SKM-1 (cell line): ENCODE results near the gene TMEM129.

Experiments used
- DNase-seq: peaks from one replicate; lab custom pipeline; 2025; ENCODE audit not compliant: unreplicated experiment; lab: John Stamatoyannopoulos, UW

The TMEM129 gene

DNA sequence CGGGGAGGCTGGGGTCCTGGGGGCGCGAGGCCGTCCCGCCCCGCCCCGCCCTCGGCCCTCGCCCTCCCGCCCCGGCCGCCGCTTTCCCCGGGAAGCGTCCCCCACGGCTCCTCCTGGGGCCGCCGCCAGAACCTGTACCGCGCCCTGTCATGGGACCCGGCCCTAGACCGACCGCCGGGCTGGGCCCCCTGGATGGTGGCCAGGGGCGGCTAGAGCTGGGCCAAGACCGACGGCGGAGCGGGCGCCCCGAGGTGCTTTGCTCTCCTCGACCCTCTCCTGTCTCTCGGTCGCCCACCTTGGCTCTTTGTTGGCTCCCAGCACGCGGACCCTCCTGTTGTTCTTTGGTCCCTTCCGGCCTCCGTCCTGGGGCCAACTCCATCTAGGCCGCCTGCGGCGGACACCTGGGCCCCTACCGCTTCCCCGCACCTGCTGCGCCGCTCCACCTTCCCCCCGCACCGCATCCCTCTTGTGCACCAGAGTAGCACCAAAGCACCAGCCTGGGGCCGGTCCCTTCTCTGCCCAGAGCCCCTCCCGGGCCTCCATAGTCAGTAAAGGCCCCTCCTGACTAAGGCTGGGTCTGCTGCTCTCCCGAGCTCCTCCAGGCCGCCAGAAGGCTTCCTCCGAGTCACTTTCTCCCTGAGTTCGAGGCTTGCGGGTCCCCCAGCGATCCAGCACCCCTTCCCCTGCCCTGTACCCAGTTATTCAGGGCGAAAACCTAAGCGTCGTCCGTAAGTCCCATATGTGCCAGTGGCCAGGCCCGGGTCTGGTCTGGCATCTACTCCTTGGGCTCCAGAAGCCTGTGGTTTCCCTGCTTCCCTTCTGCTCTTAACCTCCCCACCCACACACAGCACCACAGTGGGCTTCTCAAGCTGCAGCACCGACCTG is 785 bp upstream of the TMEM129 start:
- no peak for DNase-seq

DNA sequence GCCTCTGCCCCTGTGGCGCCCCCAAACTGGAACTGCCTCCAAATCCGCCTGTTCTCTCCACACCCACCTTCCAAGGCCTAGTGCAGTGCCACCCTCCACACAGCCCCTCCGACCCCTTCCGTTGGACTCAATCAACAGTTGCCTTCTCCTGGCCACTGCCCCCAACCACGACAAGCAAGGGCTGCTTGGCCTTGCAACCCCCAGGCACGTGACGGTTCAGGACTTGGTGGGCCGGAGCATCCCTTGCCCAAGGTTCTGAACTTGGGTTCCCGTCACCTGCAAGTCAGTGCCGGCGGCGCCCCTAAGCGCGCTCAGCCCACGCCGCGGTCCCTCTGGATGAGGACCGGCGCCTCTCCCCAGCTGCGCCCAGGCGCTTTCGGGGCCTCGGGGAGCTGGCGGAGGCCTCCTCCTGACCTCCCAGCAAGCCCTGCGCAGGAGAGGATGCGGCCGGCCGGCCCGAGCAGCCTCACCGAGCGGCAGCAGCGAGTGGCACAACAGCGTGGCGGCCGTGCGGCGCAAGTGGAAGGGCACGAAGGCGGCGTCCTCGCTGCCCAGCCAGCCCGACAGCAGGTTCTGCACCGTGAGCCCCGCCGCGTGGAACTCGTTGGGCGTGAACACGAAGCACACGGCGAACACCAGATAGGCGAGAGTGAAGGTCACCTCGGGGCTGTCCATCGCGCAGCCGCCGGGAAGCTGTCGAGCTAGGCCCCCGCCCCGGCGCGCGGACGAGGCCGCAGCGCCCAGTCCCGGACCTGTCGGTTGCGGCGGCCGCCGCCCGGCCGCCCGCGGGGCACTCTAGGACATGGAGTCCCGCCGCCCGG is 750 bp downstream of the TMEM129 start:
- no peak for DNase-seq

DNA sequence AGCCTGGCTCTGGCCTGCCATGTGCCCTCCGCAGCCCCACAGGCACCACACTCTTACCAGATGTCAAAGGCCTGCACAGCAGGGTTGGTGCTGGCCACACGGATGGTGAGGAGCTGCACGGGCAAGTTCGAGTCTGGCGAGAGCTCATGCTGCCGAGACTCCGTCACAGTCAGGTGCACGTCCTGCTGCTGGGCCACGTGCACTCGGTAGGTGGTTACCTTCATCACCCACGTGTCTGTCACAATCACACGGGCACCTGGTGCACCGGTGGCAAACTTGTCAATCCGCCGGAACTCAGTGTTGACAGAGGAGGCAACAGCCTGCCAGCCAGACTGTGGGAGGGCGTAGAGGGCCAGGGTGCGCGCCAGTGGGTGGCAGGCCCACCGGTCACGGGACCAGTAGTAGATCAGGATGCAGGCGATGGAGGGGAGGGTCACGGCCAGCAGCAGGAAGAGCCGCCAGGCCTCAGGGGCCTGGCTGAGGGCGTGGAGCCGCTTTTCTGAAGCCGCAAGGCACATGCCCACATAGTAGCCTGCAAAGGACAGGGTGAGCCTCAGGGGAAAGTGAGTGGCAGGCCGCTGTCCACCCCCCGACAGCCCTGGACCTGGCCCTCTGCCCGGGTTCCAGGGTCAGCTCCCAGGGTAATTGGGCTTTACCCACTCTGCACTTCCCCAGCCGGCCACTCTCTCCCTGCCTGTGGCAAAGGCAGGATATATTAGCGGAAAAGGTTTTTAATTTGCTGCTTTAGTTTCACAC is 2.9 kb downstream of the TMEM129 start:
- DNase-seq: no peak

- DNase-seq: no peak
Observed at GRCh38 chr4:1717129-1718094, 3.7 kb downstream of the TMEM129 start.

DNA sequence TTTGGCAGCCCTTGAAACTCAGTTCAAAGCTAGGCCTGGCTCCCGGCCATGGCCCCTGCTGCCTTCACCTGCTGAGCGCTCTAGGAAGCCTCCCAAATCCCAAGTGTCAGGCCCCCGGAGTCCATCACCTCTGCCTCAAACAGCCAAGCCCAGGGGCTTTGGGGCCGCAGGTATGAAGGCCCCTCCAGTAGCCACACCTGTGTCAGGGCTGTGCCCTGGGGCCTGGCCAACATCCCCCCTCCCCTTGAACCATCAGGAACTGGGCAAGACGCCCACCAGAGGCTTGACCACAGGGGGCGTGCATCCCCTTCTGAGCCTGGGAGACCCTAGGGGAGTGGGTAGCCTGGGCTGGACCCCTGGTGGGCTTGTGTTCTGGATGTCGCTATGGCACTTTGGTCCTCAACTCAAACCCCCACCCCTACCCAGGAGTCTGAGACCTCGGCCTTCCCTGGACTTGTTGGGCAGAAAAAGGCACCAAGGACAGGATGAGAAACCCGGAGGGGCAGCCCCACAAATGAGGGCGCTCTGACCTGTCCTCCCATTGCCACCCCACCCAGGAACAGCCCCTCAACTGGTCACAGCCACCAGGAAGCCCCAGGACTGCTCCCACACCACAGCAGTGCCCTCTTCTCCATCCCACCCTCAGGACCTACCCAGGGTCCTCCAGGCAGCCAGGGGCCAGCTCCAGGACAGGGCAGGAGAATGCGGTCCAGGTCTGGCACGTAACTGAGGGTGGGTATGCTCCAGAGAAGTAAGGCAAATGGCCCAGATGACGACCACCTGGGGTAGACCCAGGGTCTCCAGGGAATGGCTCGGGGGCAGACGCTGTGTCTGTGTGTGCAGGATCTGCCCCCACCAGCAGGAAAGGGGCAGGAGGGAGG is 4.8 kb downstream of the TMEM129 start:
- DNase-seq: no peak

DNA sequence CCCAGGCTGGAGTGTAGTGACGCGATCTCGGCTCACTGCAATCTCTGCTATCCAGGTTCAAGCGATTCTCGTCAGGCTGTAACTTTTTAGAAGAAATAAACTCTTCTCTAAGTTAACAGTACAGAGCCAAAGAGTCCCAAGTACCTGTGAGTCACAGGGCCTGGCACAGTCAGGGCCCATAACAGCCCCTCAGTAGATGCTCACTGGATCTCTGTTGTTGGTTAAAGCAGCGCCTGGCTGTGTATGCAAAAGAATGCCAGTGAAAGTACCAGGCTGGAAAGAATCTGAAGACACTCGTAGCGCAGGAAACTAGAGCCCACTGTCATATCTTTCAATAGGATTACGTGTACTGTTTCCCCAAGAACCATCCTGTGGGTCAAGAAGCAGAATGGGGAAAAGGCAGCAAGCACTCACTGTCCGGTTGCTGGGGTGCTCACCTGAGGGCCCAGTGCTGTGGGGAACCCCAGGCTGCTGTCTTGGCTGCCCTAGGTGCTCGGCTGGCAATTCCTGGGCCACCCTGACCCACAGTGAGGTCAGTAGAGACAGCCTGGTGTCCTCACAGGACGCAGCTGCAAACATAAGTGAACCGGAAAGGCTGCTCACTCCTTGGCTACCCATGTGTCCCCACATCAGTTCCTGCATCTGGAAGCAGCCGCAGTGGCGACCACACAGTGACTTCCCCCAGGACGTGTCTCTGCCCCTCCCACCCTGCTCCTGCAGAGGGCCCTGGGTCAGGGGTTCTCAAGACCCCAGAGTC is 5.9 kb downstream of the TMEM129 start:
- no peak for DNase-seq

DNA sequence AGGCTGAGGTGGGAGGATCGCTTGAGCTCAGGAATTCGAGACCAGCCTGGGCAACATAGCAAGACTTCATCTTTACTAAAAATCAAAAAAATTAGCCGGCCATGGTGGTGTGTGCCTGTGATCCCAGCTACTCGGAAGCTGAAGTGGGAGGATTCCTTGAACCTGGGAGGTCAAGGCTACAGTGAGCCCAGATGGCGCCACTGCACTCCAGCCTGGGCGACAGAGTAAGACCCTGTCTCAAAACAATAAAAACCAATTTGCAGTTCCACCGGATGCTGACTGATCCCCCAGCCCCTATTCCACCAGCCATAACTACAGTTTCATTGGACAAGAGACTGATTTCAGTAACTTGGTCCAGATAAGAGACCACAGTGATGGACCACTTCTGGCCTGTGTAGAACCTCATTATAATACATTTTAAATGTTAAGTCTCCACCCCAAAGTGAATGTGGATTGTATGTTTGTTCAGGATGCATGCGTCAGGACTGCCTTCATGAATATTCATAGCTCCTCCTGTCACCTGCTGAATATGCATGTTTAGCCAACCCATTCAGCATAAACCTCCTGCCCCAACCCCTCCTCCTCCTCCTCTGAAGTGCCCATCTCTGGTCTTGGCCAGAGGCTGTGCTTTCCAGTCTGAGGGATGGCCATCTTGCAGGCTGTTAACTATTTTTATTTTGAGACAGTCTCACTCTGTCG is 6.7 kb downstream of the TMEM129 start:
- DNase-seq: no peak

DNA sequence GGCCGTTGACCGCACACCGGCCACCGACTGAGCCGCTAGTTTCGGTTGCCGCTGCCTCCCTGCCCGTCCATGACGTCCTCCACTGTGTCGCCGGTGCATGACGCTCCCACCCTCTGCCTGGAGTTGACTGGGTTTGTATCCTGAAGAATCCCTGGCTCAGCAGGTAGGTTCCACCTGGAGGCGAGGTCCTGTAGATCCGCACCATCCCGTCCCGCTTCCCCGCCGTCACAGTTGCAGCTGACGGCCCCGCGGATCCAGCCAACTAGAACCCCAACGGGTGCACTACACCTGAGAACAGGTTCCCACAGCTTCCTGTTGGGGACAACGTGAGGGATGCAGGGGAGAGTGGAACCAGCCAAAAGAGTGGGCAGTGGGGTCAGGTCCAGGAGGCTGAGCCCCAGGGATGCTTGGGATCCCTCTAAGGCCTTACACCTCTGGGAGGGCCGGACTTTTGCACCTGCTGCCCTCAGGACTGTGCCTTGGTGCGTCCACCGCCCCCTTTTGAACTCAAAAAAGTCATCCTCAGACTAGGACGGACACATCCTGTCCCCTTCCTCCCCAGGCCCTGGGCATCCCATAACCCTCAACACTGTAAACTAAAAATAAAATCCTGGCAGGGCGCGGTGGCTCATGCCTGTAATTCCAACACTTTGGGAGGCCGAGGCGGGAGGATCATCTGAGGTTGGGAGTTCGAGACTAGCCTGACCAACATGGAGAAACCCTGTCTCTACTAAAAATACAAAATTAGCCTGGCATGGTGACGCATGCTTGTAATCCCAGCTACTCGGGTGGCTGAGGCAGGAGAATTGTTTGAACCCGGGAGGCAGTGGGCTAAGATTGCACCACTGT is 7.9 kb downstream of the TMEM129 start:
- DNase-seq: no peak

GRCh38 chr4:1712216-1713002 is 8.7 kb downstream of the TMEM129 start, which contains the start of gene SLBP:
SLBP (minus strand) TSS chr4:1712319; CDS start chr4:1712188, 131 bp downstream.
- peak; percentile 99 for DNase-seq

DNA sequence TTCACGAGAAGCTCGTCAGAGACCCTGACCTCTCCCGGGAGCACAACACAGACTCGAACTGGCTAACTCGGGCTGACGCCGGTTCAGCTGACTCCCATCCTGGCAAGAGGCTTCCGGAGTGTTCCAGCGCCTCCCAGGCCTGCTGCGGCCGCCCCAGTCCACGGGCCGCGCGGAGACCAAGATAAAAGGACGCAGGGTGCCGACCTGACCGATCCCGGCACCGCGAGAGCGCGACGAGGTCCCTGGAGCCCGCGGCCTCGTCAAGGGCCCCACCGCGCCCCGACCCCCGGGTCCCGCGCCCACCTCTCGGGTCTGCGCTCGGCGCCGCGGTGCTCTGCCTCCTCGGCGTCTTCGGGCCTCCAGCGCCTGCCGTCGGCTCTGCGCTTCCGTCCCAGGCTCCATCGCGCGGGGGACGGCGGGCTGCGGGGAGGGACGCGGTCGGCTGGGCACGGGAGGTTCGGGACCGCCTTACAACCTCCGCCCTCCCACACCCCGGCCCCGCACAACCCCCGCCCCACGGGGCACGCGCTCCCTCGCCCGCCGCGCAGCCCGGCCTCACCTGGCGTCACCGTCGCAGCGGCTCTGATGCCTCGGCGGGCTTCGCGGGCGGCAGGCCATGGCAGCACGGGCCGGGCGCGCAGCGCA is 9.4 kb downstream of the TMEM129 start:
- no peak for DNase-seq

- no peak for DNase-seq
Observed at GRCh38 chr4:1711055-1711570, 10.0 kb downstream of the TMEM129 start.

DNA sequence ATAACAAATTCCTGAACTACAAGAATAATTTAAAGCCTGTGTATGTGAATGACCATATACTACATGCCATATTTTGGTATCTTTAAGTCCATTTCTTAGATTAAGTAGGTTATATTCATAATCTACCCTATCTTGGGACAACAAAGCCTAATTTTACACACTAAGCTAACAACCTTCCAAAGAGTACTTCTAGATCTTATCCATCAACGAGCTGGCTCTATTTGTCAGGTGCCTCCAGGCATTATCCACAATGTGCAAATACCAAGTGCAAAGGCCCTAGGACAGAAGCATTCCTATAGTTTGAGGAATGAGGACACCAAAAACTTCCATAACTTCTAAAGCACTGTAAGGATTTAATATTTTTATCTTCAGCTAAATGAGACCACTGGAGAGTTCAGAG is 12.5 kb downstream of the TMEM129 start:
- DNase-seq: no peak

DNA sequence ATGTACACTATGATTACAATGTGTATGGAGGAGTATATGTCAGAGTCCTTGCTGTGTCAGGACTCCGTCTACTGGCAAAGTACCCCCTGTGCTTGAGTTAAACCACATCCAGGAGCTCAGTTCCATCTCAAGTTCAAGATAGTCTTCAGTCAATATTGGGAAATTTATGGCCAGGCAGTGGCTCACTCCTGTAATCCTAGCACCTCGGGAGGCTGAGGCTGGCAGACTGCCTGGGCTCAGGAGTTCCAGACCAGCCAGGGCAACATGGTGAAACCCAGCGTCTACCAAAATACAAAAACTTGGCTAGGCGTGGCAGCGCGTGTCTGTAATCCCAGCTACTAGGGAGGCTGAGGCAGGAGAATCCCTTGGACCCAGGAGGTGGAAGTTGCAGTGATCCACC is 14.8 kb downstream of the TMEM129 start:
- no peak for DNase-seq

GRCh38 chr4:1705732-1706131 is 15.4 kb downstream of the TMEM129 start:
- DNase-seq: no peak

DNA sequence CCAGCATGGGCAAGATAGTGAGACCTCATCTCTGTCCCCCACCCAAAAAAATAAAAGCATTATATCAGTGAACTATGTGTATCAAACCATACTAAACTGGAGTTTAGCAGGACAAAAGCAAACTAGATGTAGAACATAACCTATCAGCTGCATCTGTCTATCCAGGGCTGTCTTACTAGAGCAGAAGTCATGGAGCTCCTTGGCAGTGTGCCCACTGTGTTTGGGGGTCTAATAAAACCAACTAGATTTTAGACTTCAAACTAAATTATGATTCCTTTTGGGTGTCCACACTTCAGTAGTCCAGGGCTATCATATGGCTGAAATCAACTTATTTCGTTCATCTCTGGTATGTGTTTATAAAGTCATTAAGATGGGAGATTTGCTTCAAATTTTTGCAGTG is 17.3 kb downstream of the TMEM129 start:
- DNase-seq: no peak
